A204.1 (cell line): ENCODE results near the gene RPRM.
"Not testable (repeated sequence)": the region's sequence is repeated elsewhere in the genome, so short reads cannot be mapped to it uniquely, and the experiment has no call there.

Experiments used
- FAIRE-seq: peaks from 2 replicates; lab custom pipeline; 2012; peaks lifted over from hg19 to GRCh38; lab: Jason Lieb, UNC

Gene RPRM

DNA sequence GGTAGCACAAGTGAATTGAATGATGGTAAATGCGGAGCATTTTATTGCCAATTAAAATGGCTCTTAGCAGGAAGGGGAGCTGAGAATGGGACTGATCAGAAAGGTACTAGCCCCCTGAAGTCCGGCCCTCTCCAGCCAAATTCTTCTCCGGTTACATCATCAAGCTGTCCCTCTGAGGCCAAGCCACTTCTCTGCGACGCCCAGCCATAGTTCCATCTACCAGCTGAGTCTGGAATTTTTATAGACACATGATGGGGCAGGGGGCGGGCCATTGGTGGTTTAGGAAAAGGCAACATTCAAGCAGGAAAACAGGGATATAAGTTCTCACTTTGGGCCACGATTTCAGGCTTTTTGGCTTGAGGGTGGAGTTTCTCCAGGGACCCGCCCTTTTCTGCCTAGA is 22.7 kb downstream of the RPRM start:
- FAIRE-seq: no peak

DNA sequence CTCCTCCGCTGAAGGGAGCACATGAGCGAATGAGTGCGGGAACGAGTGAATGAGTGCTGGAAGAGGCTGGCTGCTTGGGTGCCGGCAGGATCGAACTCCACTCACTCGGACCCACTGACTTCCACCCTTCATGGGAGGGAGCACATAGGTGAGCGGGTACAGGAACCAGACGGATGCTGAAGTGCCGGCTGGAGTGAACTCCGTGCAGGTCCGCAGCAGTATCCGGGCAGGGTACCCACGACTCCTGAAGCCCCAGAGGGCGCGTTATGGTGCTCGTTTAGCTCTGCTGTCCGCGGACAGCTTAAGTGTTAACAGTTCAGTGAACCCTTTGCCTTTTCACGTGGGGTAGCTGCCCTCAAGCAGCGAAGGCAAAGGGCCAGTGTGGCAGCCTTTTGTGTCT is 23.2 kb downstream of the RPRM start:
- FAIRE-seq: no peak

DNA sequence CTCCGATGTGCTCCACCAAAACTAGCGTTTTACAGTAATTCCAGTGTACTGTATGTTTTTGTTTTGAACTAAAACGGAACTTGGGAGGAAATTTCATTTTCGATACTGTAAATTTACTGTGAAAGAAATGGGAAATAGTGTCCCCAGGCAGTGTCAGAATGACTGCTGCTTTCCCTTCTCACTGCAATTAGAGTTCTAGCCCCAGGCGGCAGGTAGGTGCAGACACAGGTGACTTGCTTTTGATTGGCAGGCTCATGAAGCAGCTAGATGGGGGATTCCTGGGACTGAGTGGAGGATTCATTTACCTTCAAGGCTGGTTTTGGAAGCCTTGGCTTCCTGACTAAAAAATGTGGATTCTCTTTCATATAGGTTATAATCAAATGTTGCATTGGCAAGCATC is 27.0 kb downstream of the RPRM start:
- no peak for FAIRE-seq

DNA sequence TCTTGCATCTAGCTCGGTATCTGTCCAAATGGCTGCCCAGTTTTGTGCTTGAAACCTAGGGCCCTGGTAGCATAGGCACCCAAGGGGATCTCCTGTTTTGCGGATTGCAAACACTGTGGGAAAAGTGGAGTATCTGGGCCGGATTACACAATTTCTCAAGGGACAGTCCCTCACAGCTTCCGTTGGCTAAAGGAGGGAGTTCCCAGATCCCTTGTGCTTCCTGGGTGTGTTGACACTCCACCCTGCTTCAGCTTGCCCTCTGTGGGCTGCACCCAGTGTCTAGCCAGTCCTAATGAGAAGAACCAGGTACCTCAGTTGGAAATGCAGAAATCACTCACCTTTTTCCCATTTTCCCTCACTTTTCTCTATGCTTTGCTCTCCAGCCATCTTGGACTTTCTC is 35.5 kb downstream of the RPRM start:
- no peak for FAIRE-seq

DNA sequence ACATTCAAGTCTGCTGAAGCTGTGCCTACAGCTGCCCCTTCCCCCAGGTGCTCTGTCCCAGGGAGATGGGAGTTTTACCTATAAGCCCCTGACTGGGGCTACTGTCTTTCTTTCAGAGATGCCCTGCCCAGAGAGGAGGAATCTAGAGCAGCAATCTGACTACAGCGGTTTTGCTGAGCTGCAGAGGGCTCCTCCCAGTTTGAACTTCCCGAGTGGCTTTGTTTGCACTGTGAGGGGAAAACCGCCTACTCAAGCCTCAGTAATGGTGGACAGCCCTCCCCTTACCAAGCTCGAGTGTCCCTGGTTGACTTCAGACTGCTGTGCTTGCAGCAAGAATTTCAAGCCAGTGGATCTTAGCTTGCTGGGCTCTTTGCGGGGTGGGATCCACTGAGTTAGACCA is 35.9 kb downstream of the RPRM start:
- FAIRE-seq: not testable (repeated sequence)

DNA sequence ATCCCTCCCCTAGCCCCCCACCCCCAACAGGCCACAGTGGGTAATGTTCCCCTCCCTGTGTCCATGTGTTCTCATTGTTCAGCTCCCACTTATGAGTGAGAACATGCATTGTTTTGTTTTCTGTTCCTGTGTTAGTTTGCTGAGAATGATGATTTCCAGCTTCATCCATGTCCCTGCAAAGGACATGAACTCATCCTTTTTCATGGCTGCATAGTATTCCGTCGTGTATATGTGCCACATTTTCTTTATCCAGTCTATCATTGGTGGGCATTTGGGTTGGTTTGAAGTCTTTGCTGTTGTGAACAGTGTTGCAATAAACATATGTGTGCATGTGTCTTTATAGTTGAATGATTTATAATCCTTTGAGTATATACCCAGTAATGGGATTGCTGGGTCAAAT is 38.5 kb downstream of the RPRM start:
- FAIRE-seq: not testable (repeated sequence)

DNA sequence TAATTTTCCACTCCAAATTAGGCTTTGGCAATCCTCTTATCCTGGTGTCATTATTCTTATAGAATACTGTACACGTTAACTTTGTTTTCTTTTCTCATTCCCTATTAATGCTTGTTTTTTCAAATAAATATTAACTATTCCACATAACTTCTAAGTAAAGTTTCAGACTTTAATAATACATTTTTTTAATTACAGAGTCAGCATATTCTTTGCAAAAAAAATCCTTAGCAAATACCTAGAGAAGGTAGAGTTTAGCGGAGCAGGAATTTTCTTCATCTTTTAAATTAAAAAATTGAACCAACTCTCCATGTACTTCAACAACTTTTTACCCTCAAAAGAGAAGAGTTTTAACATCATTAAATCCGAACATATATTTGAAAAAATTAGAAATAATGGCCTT is 45.2 kb downstream of the RPRM start:
- FAIRE-seq: no peak

DNA sequence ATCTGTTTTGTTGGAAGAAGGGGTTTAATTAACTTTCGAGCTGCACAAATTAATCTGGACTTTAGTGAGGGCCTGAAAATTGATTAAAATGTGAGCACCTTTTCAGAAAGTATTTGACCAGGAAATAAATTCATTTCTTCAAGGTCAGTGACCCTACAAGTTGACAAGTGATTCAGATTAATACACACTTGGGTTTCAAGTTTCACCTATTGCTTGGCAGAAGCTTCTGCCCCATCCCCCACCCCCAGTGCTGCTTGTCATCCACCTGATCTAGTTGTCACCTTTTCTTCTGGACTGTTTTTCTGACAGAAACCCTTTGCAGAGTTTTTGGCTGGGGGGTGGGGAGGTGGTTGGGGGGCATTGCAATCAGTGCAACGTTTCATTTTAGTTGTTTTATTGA is 46.2 kb downstream of the RPRM start:
- no peak for FAIRE-seq

DNA sequence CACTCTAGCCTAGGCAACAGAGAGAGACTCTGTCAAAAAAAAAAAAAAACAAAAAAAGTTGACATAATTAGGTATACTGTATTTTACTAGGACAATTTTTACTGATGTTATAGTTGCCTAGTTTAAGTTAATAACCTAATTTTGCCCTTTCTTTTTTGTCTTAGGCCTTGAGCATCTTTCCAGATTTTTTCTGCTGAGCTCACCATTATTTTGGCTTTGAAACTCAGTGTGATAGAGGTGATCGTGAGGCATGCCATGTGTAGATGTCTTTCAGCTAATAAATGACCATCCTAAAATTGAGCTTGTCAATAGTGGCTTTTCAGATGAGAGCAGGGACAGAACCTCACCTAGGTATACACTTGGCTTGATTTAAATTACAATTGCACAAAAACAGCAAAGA is 47.4 kb downstream of the RPRM start:
- no peak for FAIRE-seq
